GM18505 (cell line): ENCODE results near the gene DIPK1A.

Experiments
- ATAC-seq: cut with Tn5 transposase; IDR thresholded peaks from one replicate; pipeline ENCODE4 v1.9.1; 2021; ENCODE audit not compliant: unreplicated experiment
- POLR2A ChIP-seq: IDR thresholded peaks from 4 replicates; pipeline ENCODE4 v1.6.1; 2011; ENCODE audit warnings: borderline replicate concordance; ENCODE audit not compliant: insufficient read depth, insufficient read length; ENCODE audit errors: extremely low read depth

Gene DIPK1A

GRCh38 chr1:92952714-92953113 is 8.5 kb downstream of the DIPK1A start:
- TF ChIP-seq POLR2A: no peak
- no peak for ATAC-seq

- ATAC-seq: peak; percentile 48
- TF ChIP-seq POLR2A: peak; percentile 40
Measured at GRCh38 chr1:92951141-92951582, 10.1 kb downstream of the DIPK1A start.

GRCh38 chr1:92949937-92950817 is 11.1 kb downstream of the DIPK1A start:
- ATAC-seq: peak; percentile 34
- no peak for TF ChIP-seq POLR2A

GRCh38 chr1:92948071-92948470 is 13.2 kb downstream of the DIPK1A start:
- no peak for ATAC-seq
- TF ChIP-seq POLR2A: no peak

GRCh38 chr1:92945748-92946270 is 15.5 kb downstream of the DIPK1A start:
- TF ChIP-seq POLR2A: no peak
- no peak for ATAC-seq

GRCh38 chr1:92944901-92945747 is 16.1 kb downstream of the DIPK1A start:
- ATAC-seq: peak; percentile 63
- TF ChIP-seq POLR2A: no peak

GRCh38 chr1:92943502-92943847 is 17.8 kb downstream of the DIPK1A start:
- ATAC-seq: no peak
- no peak for TF ChIP-seq POLR2A

- no peak for TF ChIP-seq POLR2A
- no peak for ATAC-seq
Measured at GRCh38 chr1:92940541-92940940, 20.7 kb downstream of the DIPK1A start.

GRCh38 chr1:92937731-92938130 is 23.5 kb downstream of the DIPK1A start:
- no peak for ATAC-seq
- TF ChIP-seq POLR2A: no peak

- ATAC-seq: no peak
- TF ChIP-seq POLR2A: no peak
Measured at GRCh38 chr1:92936865-92937264, 24.4 kb downstream of the DIPK1A start.

- no peak for TF ChIP-seq POLR2A
Measured at GRCh38 chr1:92934395-92935378, 26.6 kb downstream of the DIPK1A start.

GRCh38 chr1:92933459-92933858 is 27.8 kb downstream of the DIPK1A start:
- TF ChIP-seq POLR2A: no peak
- no peak for ATAC-seq

More at GRCh38 chr1:92934395-92935378, 26.6 kb downstream of the DIPK1A start:
- ATAC-seq: no peak
